ENCODE measurements around the gene KCTD6.

DNA sequence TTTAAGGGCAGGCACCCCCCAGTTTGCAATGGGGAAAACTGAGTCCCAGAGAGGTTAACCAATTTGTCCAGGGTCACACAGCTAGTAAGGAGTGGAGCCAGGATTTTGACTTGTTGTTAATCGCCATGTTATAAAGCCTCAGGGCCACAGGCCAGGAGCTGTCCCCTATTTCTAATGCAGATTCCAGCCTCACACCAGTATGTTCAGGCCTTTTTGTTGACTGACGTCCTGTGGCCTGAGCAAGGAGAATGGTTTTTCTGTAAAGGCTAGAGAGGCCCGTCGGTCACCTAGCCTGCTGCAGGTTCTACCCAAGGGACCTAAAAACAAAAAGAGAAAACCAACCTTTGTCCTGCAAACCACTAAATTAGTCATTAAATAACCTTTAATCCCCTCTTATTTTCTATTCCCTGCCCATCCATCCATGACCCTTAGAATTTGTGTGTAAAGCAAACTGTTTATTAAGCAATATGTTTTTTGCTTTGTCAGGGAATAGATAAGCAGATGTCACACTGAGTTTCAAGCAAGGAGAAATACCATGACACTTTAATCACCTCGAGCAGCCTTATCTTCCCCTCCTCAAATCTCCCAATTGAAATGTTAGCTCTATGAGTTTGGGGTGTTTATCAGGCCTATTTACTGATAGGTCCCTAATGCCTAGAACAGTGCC, 31.0 kb downstream of the KCTD6 start:
- TF ChIP-seq, protein P1, sequence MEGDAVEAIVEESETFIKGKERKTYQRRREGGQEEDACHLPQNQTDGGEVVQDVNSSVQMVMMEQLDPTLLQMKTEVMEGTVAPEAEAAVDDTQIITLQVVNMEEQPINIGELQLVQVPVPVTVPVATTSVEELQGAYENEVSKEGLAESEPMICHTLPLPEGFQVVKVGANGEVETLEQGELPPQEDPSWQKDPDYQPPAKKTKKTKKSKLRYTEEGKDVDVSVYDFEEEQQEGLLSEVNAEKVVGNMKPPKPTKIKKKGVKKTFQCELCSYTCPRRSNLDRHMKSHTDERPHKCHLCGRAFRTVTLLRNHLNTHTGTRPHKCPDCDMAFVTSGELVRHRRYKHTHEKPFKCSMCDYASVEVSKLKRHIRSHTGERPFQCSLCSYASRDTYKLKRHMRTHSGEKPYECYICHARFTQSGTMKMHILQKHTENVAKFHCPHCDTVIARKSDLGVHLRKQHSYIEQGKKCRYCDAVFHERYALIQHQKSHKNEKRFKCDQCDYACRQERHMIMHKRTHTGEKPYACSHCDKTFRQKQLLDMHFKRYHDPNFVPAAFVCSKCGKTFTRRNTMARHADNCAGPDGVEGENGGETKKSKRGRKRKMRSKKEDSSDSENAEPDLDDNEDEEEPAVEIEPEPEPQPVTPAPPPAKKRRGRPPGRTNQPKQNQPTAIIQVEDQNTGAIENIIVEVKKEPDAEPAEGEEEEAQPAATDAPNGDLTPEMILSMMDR (IDR thresholded peaks at IDR 0.05): no peak
- no peak for TF ChIP-seq POLR2A (IDR thresholded peaks at IDR 0.05; ENCODE audit: low read depth)
- TF ChIP-seq EP300 (IDR thresholded peaks at IDR 0.05): no peak
- TF ChIP-seq POLR2AphosphoS5 (IDR thresholded peaks at IDR 0.05): no peak

All from esophagus muscularis mucosa (tissue), 4 donors.